Thyroid gland (tissue), 4 donors: ENCODE data around the gene SLC7A7.

Experiments
- CTCF ChIP-seq, 6 experiments: fragments of 200-600 bp in 3 of 6; fragments of 450-650 bp in 3 of 6; sonication (generic) in 3 of 6; IDR thresholded peaks; one replicate each; pipeline ENCODE4 v1.5.1; 2016 to 2019; ENCODE audit warnings: antibody characterized with exemption in 6 of 6, mild to moderate bottlenecking in 2 of 6, inconsistent platforms in 1 of 6, moderate library complexity in 1 of 6
- POLR2A ChIP-seq, 2 donors: fragments of 450-650 bp; IDR thresholded peaks; one replicate each; pipeline ENCODE4 v1.6.1; 2017; ENCODE audit warnings: antibody characterized with exemption in 2 of 2, mild to moderate bottlenecking in 2 of 2, moderate library complexity in 1 of 2

- TF ChIP-seq CTCF (IDR thresholded peaks at IDR 0.05) (no peak), POLR2A (IDR thresholded peaks at IDR 0.05) (no peak)
These were observed 37.3 kb upstream of the SLC7A7 start for GRCh38 chr14:22852599-22852939.
